Glutamatergic neuron (in vitro differentiated cells): ENCODE results near the gene SLC4A7. TPM values are rescaled to one million over a fixed set of nuclear protein-coding genes. Genes with fewer than 3 reads are reported as not detected.

Experiments used
- DNase-seq: peaks from one replicate; pipeline ENCODE4 v3.0.0; 2022
- H3K27ac Mint-ChIP-seq: one replicate; pipeline ENCODE4 v1.8.0; 2020; ENCODE audit warnings: mild to moderate bottlenecking, mixed read lengths, inconsistent platforms; ENCODE audit not compliant: unreplicated experiment
- H3K27me3 Mint-ChIP-seq: one replicate; pipeline ENCODE4 v1.8.0; 2020; ENCODE audit warnings: mild to moderate bottlenecking, moderate library complexity, mixed read lengths, inconsistent platforms; ENCODE audit not compliant: unreplicated experiment
- H3K36me3 Mint-ChIP-seq: one replicate; pipeline ENCODE4 v1.8.0; 2020; ENCODE audit warnings: mild to moderate bottlenecking, mixed read lengths, inconsistent platforms; ENCODE audit not compliant: unreplicated experiment
- H3K4me1 Mint-ChIP-seq: one replicate; pipeline ENCODE4 v1.8.0; 2020; ENCODE audit warnings: mild to moderate bottlenecking, low read depth, mixed read lengths, inconsistent platforms; ENCODE audit not compliant: unreplicated experiment
- H3K4me3 Mint-ChIP-seq: one replicate; pipeline ENCODE4 v1.8.0; 2020; ENCODE audit warnings: mild to moderate bottlenecking, mixed read lengths, inconsistent platforms; ENCODE audit not compliant: unreplicated experiment
- H3K9me3 Mint-ChIP-seq: one replicate; pipeline ENCODE4 v1.8.0; 2020; ENCODE audit warnings: mild to moderate bottlenecking, moderate library complexity, mixed read lengths, inconsistent platforms; ENCODE audit not compliant: unreplicated experiment
- total RNA-seq: library from RNA; stranded (reverse); fragmentation: NEBNext Ultra II Directional; extraction: Animal tissue kit (Norgen Biotek cat#: 25700); gene quantifications from one replicate; pipeline ENCODE4 v1.2.1, GENCODE V29; 2021; ENCODE audit not compliant: unreplicated experiment
- TF ChIP-seq, protein P1 (sequence below): fragments of 200-600 bp; sonication (generic); IDR thresholded peaks from one replicate; pipeline ENCODE4 v1.5.0; 2021; ENCODE audit not compliant: partially characterized antibody, unreplicated experiment

Gene SLC4A7
- total RNA-seq, 1 donor from 2014 or later: 67.0 TPM

DNA sequence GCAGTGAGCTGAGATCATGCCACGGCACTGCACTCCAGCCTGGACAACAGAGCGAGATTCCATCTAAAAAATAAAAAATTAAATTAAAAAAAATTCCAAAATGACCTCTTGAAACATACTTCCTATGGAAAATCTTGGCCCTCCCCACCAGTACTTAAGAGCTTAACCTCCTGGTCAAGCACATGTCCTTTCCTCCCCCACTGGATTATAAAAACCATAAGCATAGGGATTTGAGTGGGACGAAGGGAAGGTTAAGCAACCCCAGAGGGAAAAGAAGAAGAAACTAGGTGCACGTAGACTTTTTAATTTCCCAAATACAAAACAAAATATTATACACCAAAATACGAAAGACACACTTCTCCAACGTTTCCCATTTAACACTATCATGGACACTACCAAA lies 25.3 kb downstream of the SLC4A7 start:
- no peaks in the 10 kb centered on the region for H3K4me1 Mint-ChIP-seq
- DNase-seq: no peak
- H3K27ac Mint-ChIP-seq: peak overlapping the region; percentile 66
- H3K27me3 Mint-ChIP-seq: no peaks in the 10 kb centered on the region
- H3K4me3 Mint-ChIP-seq: no peak overlapping the region
- peaks cover 8% of the 10 kb centered on the region for H3K36me3 Mint-ChIP-seq
- no peaks in the 10 kb centered on the region for H3K9me3 Mint-ChIP-seq
- TF ChIP-seq, protein P1, sequence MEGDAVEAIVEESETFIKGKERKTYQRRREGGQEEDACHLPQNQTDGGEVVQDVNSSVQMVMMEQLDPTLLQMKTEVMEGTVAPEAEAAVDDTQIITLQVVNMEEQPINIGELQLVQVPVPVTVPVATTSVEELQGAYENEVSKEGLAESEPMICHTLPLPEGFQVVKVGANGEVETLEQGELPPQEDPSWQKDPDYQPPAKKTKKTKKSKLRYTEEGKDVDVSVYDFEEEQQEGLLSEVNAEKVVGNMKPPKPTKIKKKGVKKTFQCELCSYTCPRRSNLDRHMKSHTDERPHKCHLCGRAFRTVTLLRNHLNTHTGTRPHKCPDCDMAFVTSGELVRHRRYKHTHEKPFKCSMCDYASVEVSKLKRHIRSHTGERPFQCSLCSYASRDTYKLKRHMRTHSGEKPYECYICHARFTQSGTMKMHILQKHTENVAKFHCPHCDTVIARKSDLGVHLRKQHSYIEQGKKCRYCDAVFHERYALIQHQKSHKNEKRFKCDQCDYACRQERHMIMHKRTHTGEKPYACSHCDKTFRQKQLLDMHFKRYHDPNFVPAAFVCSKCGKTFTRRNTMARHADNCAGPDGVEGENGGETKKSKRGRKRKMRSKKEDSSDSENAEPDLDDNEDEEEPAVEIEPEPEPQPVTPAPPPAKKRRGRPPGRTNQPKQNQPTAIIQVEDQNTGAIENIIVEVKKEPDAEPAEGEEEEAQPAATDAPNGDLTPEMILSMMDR: no peak

GRCh38 chr3:27456554-27456953 lies 27.6 kb downstream of the SLC4A7 start:
- Mint-ChIP-seq H3K4me1 (no peaks in the 10 kb centered on the region), H3K27me3 (no peaks in the 10 kb centered on the region), H3K9me3 (no peaks in the 10 kb centered on the region), H3K27ac (no peak overlapping the region), H3K36me3 (no peaks in the 10 kb centered on the region), H3K4me3 (no peak overlapping the region)
- DNase-seq: no peak
- TF ChIP-seq, protein P1: no peak

DNA sequence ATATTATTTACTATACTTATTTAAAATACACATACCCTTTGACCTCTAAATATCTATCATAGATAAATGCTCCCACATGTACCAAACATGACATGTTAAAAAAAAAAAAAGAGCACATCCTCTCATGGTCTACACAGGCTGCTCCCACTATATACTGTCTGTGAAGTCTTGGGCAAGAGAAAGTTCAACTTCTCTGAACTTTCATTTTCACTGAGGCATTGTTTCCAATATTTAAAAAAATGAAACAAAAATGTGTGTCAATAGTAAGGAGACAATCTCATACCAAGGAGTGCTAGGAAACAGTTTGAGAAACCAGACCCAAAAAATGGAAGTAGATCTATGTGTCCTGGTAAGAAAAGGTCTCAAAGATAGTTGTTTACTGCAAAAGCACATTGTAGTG lies 29.3 kb downstream of the SLC4A7 start:
- DNase-seq: no peak
- TF ChIP-seq, protein P1: no peak
- no peaks in the 10 kb centered on the region for H3K9me3 Mint-ChIP-seq
- no peak overlapping the region for H3K27ac Mint-ChIP-seq
- no peaks in the 10 kb centered on the region for H3K27me3 Mint-ChIP-seq
- H3K4me1 Mint-ChIP-seq: peaks cover 2% of the 10 kb centered on the region
- no peaks in the 10 kb centered on the region for H3K36me3 Mint-ChIP-seq
- no peak overlapping the region for H3K4me3 Mint-ChIP-seq

GRCh38 chr3:27454461-27454860 lies 29.7 kb downstream of the SLC4A7 start:
- H3K4me1 Mint-ChIP-seq: peaks cover 2% of the 10 kb centered on the region
- H3K4me3 Mint-ChIP-seq: no peak overlapping the region
- no peaks in the 10 kb centered on the region for H3K27me3 Mint-ChIP-seq
- no peak for DNase-seq
- no peak overlapping the region for H3K27ac Mint-ChIP-seq
- no peaks in the 10 kb centered on the region for H3K9me3 Mint-ChIP-seq
- H3K36me3 Mint-ChIP-seq: no peaks in the 10 kb centered on the region
- TF ChIP-seq, protein P1: no peak

GRCh38 chr3:27452368-27453090 lies 31.7 kb downstream of the SLC4A7 start:
- Mint-ChIP-seq H3K9me3 (no peaks in the 10 kb centered on the region), H3K4me1 (peaks cover 2% of the 10 kb centered on the region), H3K27ac (no peak overlapping the region), H3K27me3 (no peaks in the 10 kb centered on the region), H3K4me3 (no peak overlapping the region), H3K36me3 (no peaks in the 10 kb centered on the region)
- TF ChIP-seq, protein P1: no peak
- DNase-seq: no peak
